Pulmonary artery endothelial cell (primary cell): ENCODE results near the gene PPP1R11. TPM values are rescaled to one million over a fixed set of nuclear protein-coding genes. Genes with fewer than 3 reads are reported as not detected.
"Not testable (repeated sequence)": the region's sequence is repeated elsewhere in the genome, so short reads cannot be mapped to it uniquely, and the experiment has no call there.

Experiments used
- DNase-seq: peaks from one replicate; pipeline ENCODE4 v3.0.0-alpha.2; 2011; ENCODE audit warnings: low read depth, low spot score
- total RNA-seq: library from RNA; depleted of rRNA; stranded (reverse); fragments of >200 nt; gene quantifications from 2 replicates; pipeline ENCODE4 v1.2.3, GENCODE V29; 2014

The PPP1R11 gene
- total RNA-seq, 1 donor from 2014 or later: 11.5 TPM

- no peak for DNase-seq
Observed at GRCh38 chr6:30097902-30098768, 31.1 kb downstream of the PPP1R11 start.

- DNase-seq: no peak
Observed at GRCh38 chr6:30100154-30100553, 33.2 kb downstream of the PPP1R11 start.

- no peak for DNase-seq
Observed at GRCh38 chr6:30100585-30101443, 33.8 kb downstream of the PPP1R11 start.

DNA sequence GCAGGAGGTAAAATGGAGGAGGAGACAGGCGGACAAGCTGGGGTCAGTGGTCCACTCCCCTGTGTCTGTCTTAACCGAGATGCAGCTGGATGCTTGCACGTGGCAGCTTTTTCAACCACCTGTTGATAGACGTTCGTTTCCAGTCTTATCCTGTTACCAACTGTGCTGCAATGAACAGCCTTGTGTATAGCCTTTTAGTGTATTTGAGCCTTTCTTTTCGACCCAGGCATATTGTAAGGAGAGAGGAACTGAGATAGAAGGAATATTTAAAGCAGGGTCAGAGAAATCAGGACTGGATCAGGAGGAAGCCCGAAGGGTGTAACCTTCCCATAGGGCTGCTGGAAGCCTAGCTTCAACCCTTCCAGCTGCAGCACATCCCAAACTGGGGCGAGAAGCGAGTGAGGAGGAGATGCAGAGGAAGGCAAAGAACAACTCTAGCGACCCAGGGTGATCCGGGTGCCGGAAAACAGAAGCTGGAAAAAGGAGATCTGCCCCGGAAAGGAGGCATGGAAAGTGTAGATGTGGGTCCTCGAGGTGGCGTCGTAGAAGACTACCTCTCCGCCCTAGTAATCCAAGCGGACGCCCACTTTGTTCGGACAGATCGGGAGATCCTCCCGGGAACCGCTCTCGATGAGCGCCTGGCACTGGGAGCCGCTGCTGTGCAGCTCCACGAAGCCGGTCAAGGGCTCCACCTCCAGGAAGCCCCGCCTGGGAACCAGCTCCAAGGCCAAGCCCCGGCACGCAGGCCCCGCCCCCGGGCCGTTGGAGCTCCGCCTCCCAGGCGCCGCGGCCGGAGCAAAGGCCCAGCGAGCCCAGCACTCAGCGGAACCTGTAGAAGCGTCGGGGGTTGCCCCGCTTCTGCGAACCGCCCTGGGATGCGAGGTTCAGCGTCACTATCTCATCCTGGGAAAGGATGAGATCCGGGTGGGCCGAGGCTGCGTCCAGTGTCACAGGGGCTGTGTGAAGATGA is 34.7 kb downstream of the PPP1R11 start:
- peak; percentile 36 for DNase-seq

DNA sequence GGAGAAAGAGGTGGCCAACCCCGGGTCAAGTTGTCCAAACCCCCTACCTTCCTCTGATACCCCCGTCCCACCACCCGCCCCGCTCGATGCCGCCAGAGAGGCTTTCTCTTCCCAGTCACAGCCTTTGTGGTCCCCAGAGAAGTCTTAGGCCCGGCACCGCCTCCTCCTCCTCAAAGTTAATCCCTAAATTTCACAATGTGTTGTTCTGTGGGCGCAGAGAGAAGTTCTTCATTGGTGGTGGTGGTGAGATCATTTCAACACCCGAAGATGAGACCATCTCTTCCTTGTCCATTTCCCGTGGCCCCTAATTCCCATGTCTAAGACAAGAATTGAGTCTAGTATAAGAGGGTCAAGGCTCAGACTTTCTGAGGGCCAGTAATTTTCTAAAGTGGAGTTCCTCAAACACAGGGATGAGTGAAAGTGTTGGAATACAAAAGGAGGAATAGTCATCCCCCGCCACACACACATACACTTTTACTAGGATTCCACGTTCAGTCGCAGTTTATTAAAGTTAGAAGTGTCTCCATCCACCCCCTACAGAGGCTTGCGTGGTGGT is 35.5 kb downstream of the PPP1R11 start:
- DNase-seq: no peak

DNA sequence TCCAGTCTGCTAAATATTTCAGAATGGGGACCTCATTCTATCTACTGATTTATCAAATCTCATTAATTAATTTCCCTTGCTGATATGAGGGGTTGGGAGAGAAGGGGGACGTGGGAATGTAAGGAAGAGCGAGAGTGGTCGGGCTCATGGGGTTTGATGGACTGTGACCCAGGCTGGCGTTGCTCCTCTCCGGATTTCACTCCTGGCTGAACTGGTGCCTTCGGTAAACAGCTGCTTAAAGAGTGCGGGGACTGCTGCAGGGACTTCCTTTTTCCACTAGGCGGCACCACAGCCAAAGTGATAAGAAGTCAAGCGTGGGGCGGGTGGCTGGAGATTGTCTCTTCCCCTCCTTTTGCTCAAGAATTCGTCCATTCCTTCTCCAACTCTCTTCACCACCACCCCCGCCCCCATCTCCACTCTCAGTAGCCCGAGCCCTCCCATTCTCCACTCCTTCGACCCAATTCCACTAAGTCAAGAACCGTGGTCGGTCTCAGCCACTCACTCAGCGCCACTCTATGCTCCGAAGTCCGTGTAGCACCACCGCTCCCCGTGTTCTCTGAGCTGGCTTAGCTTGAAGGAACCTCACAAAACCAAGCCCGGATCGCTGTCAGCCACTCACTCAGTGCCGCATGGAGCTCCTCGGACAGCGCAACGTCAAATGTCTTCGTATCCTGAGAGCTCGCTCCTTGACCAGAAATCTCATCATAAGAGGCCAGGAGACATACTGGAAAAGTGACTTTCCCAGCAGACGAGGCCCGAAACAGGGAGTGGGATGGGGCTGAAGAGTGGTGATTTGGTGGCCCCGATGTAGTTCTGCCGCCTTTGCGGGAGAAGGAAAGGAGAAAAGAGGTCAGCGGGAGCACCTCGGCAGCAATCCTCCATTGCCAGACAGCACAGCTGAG is 36.2 kb downstream of the PPP1R11 start:
- peak; percentile 54 for DNase-seq

DNA sequence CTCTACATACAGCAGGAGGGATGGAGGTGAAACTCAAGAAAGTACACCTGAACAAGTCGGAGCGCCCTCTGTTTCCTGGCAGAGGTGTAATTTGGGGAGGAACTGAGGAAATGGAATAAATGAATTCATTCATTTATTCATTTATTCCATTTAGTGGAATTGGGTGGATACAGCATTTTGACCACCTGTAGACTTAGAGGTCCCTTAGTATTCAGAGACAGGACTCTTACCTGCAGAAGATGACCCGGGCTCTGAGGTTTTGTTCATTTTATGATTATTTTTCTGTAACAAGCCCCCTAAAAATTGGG is 36.8 kb downstream of the PPP1R11 start:
- DNase-seq: no peak

GRCh38 chr6:30104661-30105060 is 37.7 kb downstream of the PPP1R11 start:
- DNase-seq: no peak

DNA sequence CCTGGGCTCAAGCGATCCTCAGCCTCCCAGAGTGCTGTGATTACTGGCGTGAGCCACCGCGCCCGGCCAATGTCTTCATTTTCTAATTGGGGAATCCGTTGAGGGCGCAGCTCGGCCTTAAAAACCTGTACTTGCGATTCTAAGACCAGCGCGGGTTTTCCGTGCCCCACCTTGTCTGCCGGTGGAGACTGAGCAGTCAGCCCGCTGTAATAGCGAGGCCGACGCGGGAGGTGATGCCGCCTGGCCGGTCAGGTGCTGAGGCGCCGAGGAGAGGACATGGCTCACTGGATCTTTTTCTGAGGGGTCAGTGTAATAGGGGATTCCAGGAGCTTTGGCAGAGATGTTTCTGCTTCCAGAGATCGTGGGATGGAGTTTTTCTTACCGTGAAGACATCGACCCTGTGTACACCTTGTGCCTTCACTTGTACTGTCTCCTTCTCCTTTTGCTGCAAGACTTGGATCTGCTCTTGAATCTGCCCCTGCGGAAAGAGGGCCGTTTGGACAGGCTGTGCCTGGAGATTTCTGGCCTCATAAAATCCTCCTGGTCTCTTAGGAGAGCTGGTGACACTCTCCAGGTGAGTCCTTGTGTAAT is 44.4 kb downstream of the PPP1R11 start:
- no peak for DNase-seq

GRCh38 chr6:30112402-30112994 is 45.5 kb downstream of the PPP1R11 start:
- DNase-seq: no peak

GRCh38 chr6:30113003-30113759 is 46.2 kb downstream of the PPP1R11 start, which contains the start of gene TRIM31:
Gene TRIM31, minus strand, starts transcription at chr6:30113090. Its CDS starts 285 bp downstream, at chr6:30112805.
- no peak for DNase-seq

DNA sequence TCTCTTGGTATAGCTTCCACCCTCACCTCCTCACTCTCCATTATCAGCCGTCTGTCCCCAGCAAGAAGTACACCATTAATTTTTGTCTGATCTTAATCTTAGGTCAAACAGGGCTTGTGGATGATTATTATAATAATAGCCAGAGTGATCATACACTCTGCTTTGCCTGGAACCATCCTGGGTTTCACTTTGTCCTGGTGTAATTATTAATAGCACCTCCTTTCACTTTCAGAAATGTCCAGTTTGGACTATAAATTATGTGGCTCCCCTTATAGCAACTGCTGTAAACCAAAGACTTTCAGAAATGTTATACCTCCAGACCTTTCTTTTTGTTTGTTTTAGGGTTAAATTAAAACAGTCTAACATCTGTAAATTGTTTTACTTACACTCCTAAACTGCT is 46.8 kb downstream of the PPP1R11 start:
- DNase-seq: no peak

DNA sequence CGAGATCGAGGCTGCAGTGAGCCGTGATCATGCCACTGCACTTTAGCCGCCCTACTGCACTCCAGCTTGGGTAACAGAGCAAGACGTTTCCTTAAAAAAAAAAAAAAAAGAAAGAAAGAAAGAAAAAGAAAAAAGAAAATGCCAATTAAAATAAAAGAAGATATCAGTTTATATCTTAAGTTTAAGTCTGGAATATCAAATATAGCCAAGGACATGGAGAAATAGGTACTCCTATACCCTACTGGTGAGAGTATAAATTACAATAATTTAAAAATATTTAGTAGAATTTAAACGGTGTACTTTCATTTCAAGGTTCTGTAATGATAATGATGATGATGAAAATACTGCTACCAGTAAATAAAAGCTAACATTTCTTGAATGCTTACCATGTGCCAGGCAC is 49.7 kb downstream of the PPP1R11 start:
- DNase-seq: no peak

DNA sequence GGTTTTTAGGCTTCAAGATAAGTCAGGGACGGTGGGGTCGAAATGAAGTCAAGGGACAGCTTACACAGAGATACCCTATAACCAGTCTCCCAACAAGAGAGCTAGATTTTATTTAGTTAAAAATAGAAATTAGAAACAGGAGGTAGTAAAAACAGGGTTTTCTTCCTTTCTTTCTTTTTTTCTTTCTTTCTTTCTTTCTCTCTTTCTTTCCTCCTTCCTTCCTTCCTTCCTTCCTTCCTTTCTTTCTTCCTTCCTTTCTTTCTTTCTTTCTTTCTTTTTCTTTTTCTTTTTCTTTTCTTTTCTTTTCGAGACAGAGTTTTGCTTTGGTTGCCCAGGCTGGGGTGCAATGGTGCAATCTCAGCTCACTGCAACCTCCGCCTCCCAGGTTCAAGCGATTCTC is 51.7 kb downstream of the PPP1R11 start:
- not testable (repeated sequence) for DNase-seq
